Activated CD4-positive, alpha-beta T cell treated with anti-CD3 and anti-CD28 coated beads, Interleukin-10, Interleukin-2, amounts not matched to agents 100 ng/mL and 50 ng/mL, durations not matched to agents 16 hours and 8 hours (primary cell): ENCODE data around the gene KMT2E.

Experiments
- DNase-seq: peaks from one replicate; pipeline ENCODE4 v3.0.0-alpha.2; 2020

KMT2E gene

DNA sequence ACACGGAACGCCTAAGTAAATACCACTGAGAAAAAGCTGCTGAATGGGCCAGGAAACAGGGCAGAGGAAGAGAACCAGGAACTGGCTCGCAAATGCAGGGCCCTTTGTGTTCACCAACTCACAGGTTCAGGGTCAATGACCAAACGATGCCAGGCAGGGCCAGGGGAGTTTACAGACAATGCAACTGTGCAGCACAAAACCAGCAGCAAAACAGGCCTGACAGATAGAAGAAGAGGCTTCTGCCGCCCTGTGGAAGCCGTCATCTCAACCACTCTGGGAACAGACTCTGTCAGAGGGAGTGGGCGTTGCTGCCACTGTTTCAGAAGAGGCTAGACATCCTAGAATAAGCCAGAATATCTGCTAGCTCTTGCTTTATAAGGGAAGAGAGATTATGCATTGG lies 117.9 kb downstream of the KMT2E start:
- no peak for DNase-seq

DNA sequence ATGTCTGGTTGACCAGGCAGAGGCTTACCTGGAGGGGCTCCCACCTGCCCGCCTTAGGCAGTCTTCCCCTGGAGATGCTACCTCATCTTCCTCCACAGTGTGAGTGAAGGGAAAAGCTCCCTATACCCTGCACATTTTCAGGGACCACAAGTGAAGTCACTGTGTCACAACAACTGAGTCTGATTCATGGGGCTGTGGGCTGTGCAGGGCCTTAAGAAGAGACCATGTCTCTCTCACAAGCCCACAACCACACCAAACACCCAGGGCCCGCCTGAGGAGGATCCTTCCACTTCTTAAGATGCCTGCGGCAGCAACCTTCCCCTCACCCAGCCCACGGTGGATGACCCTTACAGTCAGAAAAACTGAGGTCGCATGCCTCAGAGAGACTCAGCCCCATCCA lies 118.3 kb downstream of the KMT2E start:
- no peak for DNase-seq

DNA sequence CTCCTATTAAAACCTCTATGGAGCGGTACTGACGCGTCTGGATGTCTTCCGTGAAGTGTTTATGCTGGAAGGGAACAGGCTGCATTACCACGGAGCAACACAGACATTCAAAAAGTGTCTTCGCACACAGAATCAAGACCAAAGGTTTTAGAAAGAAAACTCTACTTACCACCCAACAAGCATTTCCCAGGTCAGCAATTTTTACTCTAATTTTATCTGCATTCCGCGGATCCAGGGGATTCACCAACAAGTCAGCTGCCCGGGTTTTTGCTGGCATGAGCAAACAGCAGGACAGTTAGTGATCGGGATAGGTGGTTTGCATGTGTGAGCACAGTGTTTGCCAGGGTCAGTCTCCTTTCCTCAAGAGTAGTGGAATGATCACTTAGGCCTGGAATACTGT lies 118.8 kb downstream of the KMT2E start:
- no peak for DNase-seq

DNA sequence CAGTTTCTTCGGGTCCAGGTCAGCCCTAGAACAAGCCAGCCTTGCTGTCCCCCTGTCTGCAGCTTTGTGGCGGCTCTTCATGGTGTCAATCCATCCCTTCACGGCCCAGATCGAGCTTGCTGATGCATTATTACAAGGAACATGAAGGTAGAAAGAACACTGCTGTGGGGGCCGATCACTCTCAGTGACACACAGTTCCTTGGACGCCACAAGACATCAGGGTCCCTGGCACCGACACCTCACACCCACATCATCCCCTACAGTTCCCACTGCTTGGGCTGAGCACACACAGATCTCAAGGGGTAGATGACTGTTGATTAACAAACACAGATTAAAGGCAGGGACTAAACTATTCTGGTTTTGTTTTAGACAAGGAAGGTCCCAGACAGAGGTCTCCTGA lies 119.4 kb downstream of the KMT2E start:
- no peak for DNase-seq

DNA sequence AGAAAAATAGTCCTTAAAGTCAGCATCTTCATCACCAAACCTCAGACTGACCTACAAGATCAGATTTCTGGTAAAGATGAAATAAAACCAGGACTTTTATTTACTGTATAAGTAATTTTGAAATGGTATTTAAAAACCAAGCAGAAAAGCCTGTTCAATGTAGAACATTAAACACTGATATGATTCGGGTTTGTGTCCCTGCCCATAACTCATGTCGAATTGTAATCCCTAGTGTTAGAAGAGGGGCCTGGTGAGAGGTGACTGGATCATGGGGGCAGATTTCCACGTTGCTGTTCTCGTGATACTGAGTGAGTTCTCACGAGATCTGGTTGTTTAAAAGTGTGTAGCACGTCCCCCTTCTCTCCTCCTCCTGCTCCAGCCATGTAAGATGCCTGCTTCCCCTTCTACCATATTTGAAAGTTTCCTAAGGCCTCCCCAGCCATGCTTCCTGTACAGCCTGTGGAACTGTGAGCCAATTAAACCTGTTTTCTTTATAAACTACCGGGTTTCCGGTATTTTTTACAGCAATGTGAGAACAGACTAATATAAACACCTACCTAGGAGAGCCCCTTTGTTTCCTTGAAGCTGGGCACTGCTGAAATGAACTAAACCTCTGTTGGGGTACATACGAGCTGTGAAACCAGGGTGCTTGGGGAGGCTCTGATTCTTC lies 120.1 kb downstream of the KMT2E start:
- DNase-seq: no peak

DNA sequence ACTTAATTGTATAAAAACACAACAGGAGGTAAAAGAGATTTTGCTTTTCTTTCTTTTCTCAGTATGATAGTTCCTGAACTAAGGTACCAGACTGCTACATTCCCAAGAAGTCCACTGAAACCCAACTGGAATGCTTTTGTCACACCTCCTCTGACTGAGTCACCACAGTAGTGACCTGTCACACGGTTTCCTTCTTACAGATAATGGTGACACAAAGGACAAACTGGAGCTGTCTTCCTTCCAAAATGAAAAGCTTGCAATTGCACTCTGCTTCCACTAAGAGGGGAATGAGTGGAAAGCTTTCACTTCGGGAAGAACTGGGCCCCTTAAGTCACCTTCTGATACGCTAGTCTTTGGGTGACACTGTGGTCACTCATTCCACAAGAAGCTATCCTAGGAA lies 122.2 kb downstream of the KMT2E start:
- no peak for DNase-seq

DNA sequence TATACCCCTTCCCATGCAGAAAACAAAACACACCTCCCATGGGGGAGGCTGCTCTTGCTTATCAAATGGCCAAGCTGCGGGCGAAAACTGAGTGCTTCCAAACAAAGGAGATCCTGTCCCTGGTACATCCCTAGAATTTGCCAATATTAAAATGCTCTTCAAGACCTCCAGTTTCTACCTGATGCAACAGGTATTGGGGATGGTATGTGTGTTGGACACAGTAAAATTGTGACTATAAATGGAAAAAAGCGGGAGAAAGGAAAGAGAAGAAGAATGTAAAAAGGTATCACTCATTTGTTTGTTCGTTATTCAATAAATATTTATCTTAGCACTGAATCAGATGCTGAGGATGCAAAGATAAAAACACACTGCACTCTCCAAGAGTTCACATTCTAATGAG lies 123.9 kb downstream of the KMT2E start:
- no peak for DNase-seq

DNA sequence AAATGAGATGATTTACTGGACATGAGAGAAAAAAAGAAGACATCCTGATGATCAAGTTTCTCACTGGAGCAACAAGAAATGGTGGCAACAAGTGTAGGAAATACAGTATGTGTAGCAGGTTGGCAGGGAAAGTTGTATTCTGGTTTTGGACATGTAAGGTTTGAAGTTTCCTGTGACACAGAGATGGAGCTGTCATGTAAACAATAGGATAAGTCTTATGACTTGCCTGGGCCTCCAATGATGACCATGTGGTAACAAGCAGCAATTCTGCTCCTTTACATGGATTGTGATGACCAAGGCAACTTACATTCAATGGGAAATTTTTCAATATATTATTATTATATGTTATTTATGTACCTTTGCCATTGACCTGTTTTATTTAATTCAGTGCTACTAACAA lies 125.4 kb downstream of the KMT2E start:
- DNase-seq: no peak

DNA sequence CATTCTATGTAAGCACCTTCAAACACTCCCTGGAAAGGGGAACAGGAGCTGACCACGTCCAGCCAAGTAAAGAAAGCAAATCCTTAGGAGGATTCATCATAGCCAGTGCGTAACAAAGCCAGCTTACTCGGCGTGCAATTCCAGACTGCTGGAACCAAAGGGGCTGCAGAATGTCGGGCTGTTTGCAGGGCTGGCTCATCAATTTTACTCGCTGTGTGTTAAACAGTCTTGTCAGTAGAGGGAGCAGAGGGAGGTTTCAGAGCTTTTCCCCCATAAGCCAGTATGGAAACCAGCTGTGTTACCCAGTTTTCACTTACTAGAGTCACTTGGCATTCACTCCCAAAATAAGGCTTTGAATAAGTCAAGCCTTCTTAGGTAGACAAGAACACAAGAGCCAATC lies 127.1 kb downstream of the KMT2E start:
- DNase-seq: no peak

DNA sequence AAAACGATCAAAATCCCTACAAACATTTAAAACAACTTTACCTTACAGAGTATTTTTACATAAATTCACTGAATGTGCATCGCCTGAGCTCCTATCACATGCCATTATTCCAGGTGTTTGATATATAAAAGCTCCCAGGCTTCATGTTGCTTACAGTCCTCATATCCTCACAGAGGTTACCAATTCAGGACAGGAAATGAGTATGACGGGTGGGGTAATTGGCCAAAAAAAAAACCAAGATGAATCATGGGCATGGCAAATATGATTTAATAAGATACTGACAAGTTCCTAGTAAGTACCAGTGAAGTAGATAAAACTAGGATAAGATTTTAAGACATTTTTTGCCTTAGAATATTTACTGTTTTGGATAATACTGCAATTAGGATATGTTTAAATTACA lies 135.8 kb downstream of the KMT2E start:
- no peak for DNase-seq

DNA sequence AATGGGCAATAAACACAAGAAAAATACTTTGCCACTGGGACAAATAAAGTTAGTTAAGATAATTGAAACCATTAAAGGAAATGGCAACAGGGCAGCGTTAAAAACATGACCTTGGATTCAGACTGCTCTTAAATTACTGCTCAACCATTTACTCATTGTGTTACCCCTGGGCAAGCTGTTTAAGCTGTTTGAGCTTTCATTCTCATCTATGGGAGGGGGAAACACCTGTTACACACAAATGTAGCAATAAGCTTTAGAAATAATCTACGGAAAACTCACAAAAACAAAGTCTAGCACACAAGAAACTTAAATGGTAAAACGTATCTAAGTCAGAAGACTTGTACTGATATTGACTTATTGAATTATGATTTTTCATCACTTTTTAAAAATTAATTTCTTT lies 137.1 kb downstream of the KMT2E start:
- DNase-seq: no peak

DNA sequence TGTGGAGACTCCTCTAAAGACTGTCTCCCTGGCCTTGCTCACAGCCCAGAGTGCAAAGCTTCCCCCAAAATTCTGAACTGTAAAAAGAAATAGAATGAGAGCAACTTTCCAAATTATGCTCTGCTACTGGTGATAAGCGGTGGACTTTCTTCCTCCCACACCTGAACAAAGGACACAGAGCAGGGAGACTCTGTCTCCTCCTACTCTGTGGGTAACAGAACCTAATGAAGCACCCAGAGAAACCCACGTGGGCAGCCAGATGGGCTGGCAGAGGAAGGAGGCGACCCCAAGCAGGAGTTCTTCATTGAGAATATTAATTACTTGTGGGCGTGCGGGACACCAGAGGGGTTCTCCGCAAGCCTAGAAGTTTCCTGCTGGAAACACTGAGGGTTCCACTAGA lies 139.5 kb downstream of the KMT2E start:
- no peak for DNase-seq

DNA sequence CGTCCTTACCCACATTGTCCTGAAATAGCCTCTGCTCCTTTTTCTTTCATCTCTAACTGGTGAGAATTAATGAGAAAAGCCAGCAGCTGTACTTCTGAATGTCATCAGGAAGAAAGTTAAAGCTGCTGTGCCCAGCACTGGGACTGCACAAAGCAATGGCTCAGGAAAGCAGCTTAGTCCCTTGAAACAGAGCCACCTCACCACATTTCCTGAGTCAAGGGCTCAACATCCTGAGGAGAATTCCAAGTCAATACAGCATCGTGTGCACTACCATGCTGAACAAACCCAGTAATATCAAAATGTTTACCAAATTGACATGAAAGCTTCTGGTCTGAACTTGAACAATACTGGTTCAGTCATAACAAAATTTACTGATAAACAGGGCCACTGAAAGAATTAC lies 140.1 kb downstream of the KMT2E start:
- no peak for DNase-seq

DNA sequence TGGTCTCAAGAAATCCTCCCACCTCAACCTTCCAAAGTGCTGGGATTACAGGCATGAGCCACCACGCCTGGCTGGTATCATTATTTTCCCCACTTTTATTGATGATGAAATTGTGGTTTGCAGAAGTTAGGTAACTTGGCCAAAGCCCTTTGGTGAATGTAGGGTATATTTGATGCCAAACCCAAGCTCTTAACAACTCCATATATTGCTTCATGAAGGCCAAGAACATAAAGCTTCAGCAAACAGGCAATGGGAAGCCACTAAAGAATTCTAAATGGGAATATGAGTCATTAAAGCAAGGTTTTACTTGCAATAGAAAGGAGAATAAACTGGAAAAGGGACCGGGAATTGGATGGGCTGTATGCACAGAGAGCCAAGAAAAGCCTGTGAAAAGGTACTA lies 142.7 kb downstream of the KMT2E start:
- no peak for DNase-seq

DNA sequence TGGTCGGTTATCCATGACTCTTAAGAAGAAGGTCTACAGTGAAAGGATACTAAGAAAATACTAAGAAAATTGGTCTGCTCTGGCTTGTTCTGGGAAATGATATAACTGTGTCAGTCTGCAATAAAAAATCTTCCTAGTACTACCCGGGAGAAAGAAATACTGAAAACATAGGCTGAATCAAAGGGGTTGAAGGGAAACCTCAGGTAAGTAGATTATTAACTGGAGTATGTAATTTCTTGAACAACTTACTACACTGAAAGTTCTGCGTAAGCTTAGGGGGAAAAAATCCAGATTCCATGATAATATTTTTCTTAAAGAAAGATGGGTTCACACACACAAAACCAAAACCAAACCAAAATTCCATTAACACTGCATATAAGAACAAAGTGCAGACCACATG lies 143.3 kb downstream of the KMT2E start:
- no peak for DNase-seq

DNA sequence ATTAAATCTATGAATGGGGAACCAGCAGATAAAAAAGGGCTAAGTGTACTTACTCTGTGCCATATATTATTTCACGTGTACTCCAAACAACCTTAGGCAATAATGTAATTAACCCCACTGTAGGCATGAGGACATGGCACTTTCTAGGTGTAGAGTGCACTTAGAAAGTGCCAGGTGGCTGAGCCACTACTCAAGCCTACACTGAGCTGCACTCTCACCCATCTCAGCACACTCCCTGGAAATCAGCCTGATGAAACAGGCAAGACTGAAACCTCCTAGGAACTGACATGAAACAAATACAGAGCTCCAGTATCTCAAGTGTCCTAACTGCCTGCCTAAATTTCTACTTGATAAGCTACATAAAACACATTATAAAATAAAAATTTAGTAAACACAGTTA lies 147.4 kb downstream of the KMT2E start:
- no peak for DNase-seq
